Activated CD8-positive, alpha-beta memory T cell treated with anti-CD3 and anti-CD28 coated beads, Interleukin-2, amount 50 U/mL, for 24 hours (primary cell): ENCODE data around the gene EFNA2.
"Not testable (repeated sequence)": the region's sequence is repeated elsewhere in the genome, so short reads cannot be mapped to it uniquely, and the experiment has no call there.

Source experiments
- DNase-seq: peaks from one replicate; pipeline ENCODE4 v3.0.0-alpha.2; 2020; ENCODE audit errors: extremely low read depth

EFNA2 gene

GRCh38 chr19:1318678-1319471 lies 33.2 kb downstream of the EFNA2 start:
- no peak for DNase-seq

- DNase-seq: not testable (repeated sequence)
Measured at GRCh38 chr19:1320282-1320650, 34.6 kb downstream of the EFNA2 start.

- no peak for DNase-seq
Measured at GRCh38 chr19:1321539-1321938, 35.9 kb downstream of the EFNA2 start.

- DNase-seq: no peak
Measured at GRCh38 chr19:1322198-1322981, 36.7 kb downstream of the EFNA2 start.

GRCh38 chr19:1324249-1324805 lies 38.7 kb downstream of the EFNA2 start:
- no peak for DNase-seq

GRCh38 chr19:1324806-1325567 lies 39.3 kb downstream of the EFNA2 start:
- no peak for DNase-seq

GRCh38 chr19:1325568-1326294 lies 40.1 kb downstream of the EFNA2 start:
- no peak for DNase-seq

GRCh38 chr19:1327125-1327524 lies 41.5 kb downstream of the EFNA2 start:
- no peak for DNase-seq

GRCh38 chr19:1332208-1332607 lies 46.5 kb downstream of the EFNA2 start:
- not testable (repeated sequence) for DNase-seq

GRCh38 chr19:1336079-1336684 lies 50.5 kb downstream of the EFNA2 start:
- no peak for DNase-seq

- DNase-seq: no peak
Measured at GRCh38 chr19:1340681-1341469, 55.2 kb downstream of the EFNA2 start.

- no peak for DNase-seq
Measured at GRCh38 chr19:1343041-1343440, 57.4 kb downstream of the EFNA2 start.

GRCh38 chr19:1349211-1349610 lies 63.5 kb downstream of the EFNA2 start:
- DNase-seq: no peak

- DNase-seq: no peak
Measured at GRCh38 chr19:1350867-1351266, 65.2 kb downstream of the EFNA2 start.
